HepG2 (cell line): ENCODE measurements around the gene RNF114. TPM values are rescaled to one million over a fixed set of nuclear protein-coding genes. Genes with fewer than 3 reads are reported as not detected.

ENCODE experiments used
- ATAD3A ChIP-seq: sonication (generic); formaldehyde crosslinking; IDR thresholded peaks from 2 replicates; pipeline ENCODE4 v1.4.0; 2020; ENCODE audit warnings: missing genetic modification reagents
- ATF3 ChIP-seq: sonication (generic); formaldehyde crosslinking; IDR thresholded peaks from 2 replicates; pipeline ENCODE4 v1.4.0; 2020; ENCODE audit warnings: missing genetic modification reagents
- BRCA1 ChIP-seq: sonication (generic); formaldehyde crosslinking; IDR thresholded peaks from 2 replicates; pipeline ENCODE4 v1.4.0; 2020; ENCODE audit warnings: missing genetic modification reagents
- CBX5 ChIP-seq: sonication (generic); formaldehyde crosslinking; IDR thresholded peaks from 2 replicates; pipeline ENCODE4 v1.4.0; 2020; ENCODE audit warnings: missing genetic modification reagents, borderline replicate concordance
- MAF1 ChIP-seq: sonication (generic); formaldehyde crosslinking; IDR thresholded peaks from 2 replicates; pipeline ENCODE4 v1.5.0; 2020; ENCODE audit warnings: missing genetic modification reagents, borderline replicate concordance
- MBNL3 ChIP-seq: fragments of 250-450 bp; sonication (Bioruptor Pico); conservative IDR thresholded peaks from 2 replicates; pipeline ENCODE4 v1.8.0; 2022; ENCODE audit warnings: mild to moderate bottlenecking, inconsistent platforms
- MNT ChIP-seq: fragments of 450-650 bp; IDR thresholded peaks from 2 replicates; pipeline ENCODE4 v1.6.1; 2016
- MXD4 ChIP-seq: IDR thresholded peaks from 2 replicates; pipeline ENCODE4 v1.6.1; 2016; ENCODE audit warnings: mild to moderate bottlenecking, missing biosample characterization, missing genetic modification reagents
- SIN3A ChIP-seq: IDR thresholded peaks from 2 replicates; pipeline ENCODE4 v1.6.1; 2011; ENCODE audit warnings: low read depth, mild to moderate bottlenecking, control low read depth, low read length, borderline replicate concordance
- XRCC5 ChIP-seq: fragments of 200-400 bp; formaldehyde crosslinking; optimal IDR thresholded peaks from 2 replicates; pipeline ENCODE3; 2017; ENCODE audit warnings: mild to moderate bottlenecking, low read length
- ZFP1 ChIP-seq: IDR thresholded peaks from 2 replicates; pipeline ENCODE4 v1.6.1; 2016
- ZNF264 ChIP-seq: sonication (generic); formaldehyde crosslinking; IDR thresholded peaks from 2 replicates; pipeline ENCODE4 v1.4.0; 2020; ENCODE audit warnings: missing genetic modification reagents
- ZNF446 ChIP-seq: sonication (generic); formaldehyde crosslinking; IDR thresholded peaks from 2 replicates; pipeline ENCODE4 v1.5.0; 2020; ENCODE audit warnings: mild to moderate bottlenecking, missing genetic modification reagents
- polyA plus RNA-seq, 8 experiments: library from polyadenylated mRNA; depleted of rRNA in 3 of 8; stranded (reverse) in 7 of 8; unstranded in 1 of 8; fragments of >200 nt; fragmentation: Illumina TruSeq in 4 of 8; extraction: Trizol in 4 of 8; gene quantifications; 2 replicates each; pipeline versions ENCODE4 v1.2.1 to v1.2.3, GENCODE V29; 2011 to 2016; ENCODE audit warnings: low read depth in 4 of 8, missing spikeins in 1 of 8, mixed read lengths in 1 of 8; ENCODE audit not compliant: insufficient read depth in 1 of 8
- total RNA-seq, 5 experiments: library from RNA; depleted of rRNA; stranded (reverse); fragments of >200 nt; fragmentation: Illumina TruSeq; extraction: Trizol; gene quantifications; 2 replicates each; pipeline ENCODE4 v1.2.3, GENCODE V29; 2016; ENCODE audit warnings: low read depth in 1 of 5
- TF ChIP-seq, protein P1 (sequence below): sonication (generic); formaldehyde crosslinking; IDR thresholded peaks from 2 replicates; pipeline ENCODE4 v1.8.0; 2022; ENCODE audit warnings: missing genetic modification reagents, low read depth, mild to moderate bottlenecking, borderline replicate concordance
- TF ChIP-seq, protein P2 (sequence below): sonication (generic); formaldehyde crosslinking; IDR thresholded peaks from 2 replicates; pipeline ENCODE4 v1.4.0; 2020; ENCODE audit warnings: missing genetic modification reagents
- TF ChIP-seq, protein P3 (sequence below), 2 experiments: fragments of 450-650 bp in 1 of 2; sonication (generic) in 1 of 2; formaldehyde crosslinking in 1 of 2; IDR thresholded peaks; 2 replicates each; pipeline versions ENCODE4 v1.6.1 to v1.8.0; 2016 to 2022; ENCODE audit warnings: antibody characterized with exemption in 1 of 2, mild to moderate bottlenecking in 1 of 2, missing genetic modification reagents in 1 of 2

The RNF114 gene
- total and polyA plus RNA-seq, 2 of the 13 experiments (the other 11 are each of a cell fraction or from before 2014, with no cell fraction given) = 119 to 126 TPM

GRCh38 chr20:49937027-49937929, 1.1 kb downstream of the RNF114 start (continued):
- TF ChIP-seq MNT (no peak), ZFP1 (no peak), ATF3 (no peak), ATAD3A (CRISPR knock-in tag) (no peak), ZNF264 (CRISPR knock-in tag) (peak; percentile 64; the same call in 1 of the 2 replicates), CBX5 (CRISPR knock-in tag) (0 out of 2 replicates have a peak, but pooled peaks have one; percentile 57), XRCC5 (no peak), BRCA1 (CRISPR knock-in tag) (no peak), SIN3A (no peak), ZNF446 (CRISPR knock-in tag) (no peak), MAF1 (0 out of 2 replicates have a peak, but pooled peaks have one; percentile 27), MXD4 (CRISPR knock-in tag) (no peak), MBNL3 (CRISPR knock-in tag) (no peak)
- TF ChIP-seq, protein P1, sequence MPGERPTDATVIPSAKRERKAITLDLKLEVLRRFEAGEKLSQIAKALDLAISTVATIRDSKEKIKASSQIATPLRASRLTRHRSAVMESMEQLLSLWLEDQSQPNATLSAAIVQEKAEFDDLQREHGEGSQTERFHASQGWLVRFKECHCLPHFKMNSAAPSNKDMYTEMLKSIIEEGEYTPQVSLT (CRISPR knock-in tag) = no peak
- TF ChIP-seq, protein P2, sequence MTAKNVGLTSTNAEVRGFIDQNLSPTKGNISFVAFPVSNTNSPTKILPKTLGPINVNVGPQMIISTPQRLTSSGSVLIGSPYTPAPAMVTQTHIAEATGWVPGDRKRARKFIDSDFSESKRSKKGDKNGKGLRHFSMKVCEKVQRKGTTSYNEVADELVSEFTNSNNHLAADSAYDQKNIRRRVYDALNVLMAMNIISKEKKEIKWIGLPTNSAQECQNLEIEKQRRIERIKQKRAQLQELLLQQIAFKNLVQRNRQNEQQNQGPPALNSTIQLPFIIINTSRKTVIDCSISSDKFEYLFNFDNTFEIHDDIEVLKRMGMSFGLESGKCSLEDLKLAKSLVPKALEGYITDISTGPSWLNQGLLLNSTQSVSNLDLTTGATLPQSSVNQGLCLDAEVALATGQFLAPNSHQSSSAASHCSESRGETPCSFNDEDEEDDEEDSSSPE (CRISPR knock-in tag) = no peak
- TF ChIP-seq, protein P3, sequence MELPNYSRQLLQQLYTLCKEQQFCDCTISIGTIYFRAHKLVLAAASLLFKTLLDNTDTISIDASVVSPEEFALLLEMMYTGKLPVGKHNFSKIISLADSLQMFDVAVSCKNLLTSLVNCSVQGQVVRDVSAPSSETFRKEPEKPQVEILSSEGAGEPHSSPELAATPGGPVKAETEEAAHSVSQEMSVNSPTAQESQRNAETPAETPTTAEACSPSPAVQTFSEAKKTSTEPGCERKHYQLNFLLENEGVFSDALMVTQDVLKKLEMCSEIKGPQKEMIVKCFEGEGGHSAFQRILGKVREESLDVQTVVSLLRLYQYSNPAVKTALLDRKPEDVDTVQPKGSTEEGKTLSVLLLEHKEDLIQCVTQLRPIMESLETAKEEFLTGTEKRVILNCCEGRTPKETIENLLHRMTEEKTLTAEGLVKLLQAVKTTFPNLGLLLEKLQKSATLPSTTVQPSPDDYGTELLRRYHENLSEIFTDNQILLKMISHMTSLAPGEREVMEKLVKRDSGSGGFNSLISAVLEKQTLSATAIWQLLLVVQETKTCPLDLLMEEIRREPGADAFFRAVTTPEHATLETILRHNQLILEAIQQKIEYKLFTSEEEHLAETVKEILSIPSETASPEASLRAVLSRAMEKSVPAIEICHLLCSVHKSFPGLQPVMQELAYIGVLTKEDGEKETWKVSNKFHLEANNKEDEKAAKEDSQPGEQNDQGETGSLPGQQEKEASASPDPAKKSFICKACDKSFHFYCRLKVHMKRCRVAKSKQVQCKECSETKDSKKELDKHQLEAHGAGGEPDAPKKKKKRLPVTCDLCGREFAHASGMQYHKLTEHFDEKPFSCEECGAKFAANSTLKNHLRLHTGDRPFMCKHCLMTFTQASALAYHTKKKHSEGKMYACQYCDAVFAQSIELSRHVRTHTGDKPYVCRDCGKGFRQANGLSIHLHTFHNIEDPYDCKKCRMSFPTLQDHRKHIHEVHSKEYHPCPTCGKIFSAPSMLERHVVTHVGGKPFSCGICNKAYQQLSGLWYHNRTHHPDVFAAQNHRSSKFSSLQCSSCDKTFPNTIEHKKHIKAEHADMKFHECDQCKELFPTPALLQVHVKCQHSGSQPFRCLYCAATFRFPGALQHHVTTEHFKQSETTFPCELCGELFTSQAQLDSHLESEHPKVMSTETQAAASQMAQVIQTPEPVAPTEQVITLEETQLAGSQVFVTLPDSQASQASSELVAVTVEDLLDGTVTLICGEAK (IDR thresholded peaks at IDR 0.05) = no peak
- TF ChIP-seq, protein P3 (CRISPR knock-in tag; IDR thresholded peaks at IDR 0.05) = 0 out of 2 replicates have a peak, but pooled peaks have one; percentile 35
